HUES64 (cell line): ENCODE data around the gene ATP6V0A1.

ENCODE experiments used
- H3K27ac ChIP-seq: 2 replicates; pipeline ENCODE4 v1.7.0; 2013; ENCODE audit warnings: low read depth, low read length, inconsistent platforms
- H3K27me3 ChIP-seq: 2 replicates; pipeline ENCODE4 v1.6.1; 2013; ENCODE audit warnings: mild to moderate bottlenecking, low read length; ENCODE audit not compliant: insufficient read depth
- H3K36me3 ChIP-seq: 2 replicates; pipeline ENCODE4 v1.6.1; 2013; ENCODE audit warnings: mild to moderate bottlenecking, low read length; ENCODE audit not compliant: insufficient read depth
- H3K4me1 ChIP-seq: 2 replicates; pipeline ENCODE4 v1.6.1; 2013; ENCODE audit warnings: mild to moderate bottlenecking, low read length, moderate library complexity; ENCODE audit not compliant: insufficient read depth
- H3K4me3 ChIP-seq: 2 replicates; pipeline ENCODE4 v1.5.1; 2013; ENCODE audit warnings: mild to moderate bottlenecking, low read length, moderate library complexity
- H3K9ac ChIP-seq: 2 replicates; pipeline ENCODE4 v1.6.1; 2013; ENCODE audit warnings: mild to moderate bottlenecking, low read depth, low read length
- H3K9me3 ChIP-seq: 2 replicates; pipeline ENCODE4 v1.6.1; 2013; ENCODE audit warnings: low read depth, low read length; ENCODE audit not compliant: insufficient read depth
- WGBS: fragments of 150-250, 120-280 bp; methylation state at CpG from one replicate; pipeline ENCODE4 v1.1.7; 2013; ENCODE audit warnings: missing lambda C conversion rate; 5-methylcytosine and 5-hydroxymethylcytosine counted together

The ATP6V0A1 gene

GRCh38 chr17:42421507-42422338 is 37.0 kb upstream of the ATP6V0A1 start:
- Histone ChIP-seq H3K9ac (peak overlapping the region; percentile 70), H3K27me3 (peaks cover 23% of the 10 kb centered on the region), H3K4me1 (peaks cover 19% of the 10 kb centered on the region), H3K4me3 (peak overlapping the region; percentile 79), H3K27ac (no peak overlapping the region), H3K36me3 (no peaks in the 10 kb centered on the region), H3K9me3 (no peaks in the 10 kb centered on the region)
- under 1% methylated on average over 59 of the region's 59 CpGs for WGBS

- peak overlapping the region; percentile 74 for H3K9ac ChIP-seq
- H3K27ac ChIP-seq = peak overlapping the region; percentile 38; the same call in 1 of the 2 replicates
- H3K36me3 ChIP-seq = no peaks in the 10 kb centered on the region
These were observed 36.2 kb upstream of the ATP6V0A1 start for GRCh38 chr17:42422412-42422957.

GRCh38 chr17:42422958-42423712 is 35.5 kb upstream of the ATP6V0A1 start, which contains the start of gene CAVIN1:
TSS of gene CAVIN1 (minus strand) at chr17:42423256. CDS start at chr17:42423097, 159 bp downstream.
- Histone ChIP-seq H3K36me3 (no peaks in the 10 kb centered on the region), H3K27me3 (peaks cover 23% of the 10 kb centered on the region), H3K4me3 (peak within 1 kb of the TSS; percentile 79), H3K4me1 (peaks cover 19% of the 10 kb centered on the region), H3K9me3 (no peaks in the 10 kb centered on the region), H3K27ac (peak within 1 kb of the TSS; percentile 59; the same call in 1 of the 2 replicates), H3K9ac (peak within 1 kb of the TSS; percentile 74)
- 1% methylated on average over 57 of the region's 58 CpGs for WGBS

More at GRCh38 chr17:42422412-42422957, 36.2 kb upstream of the ATP6V0A1 start:
- Histone ChIP-seq H3K4me1 (peaks cover 19% of the 10 kb centered on the region), H3K4me3 (peak overlapping the region; percentile 79), H3K27me3 (peaks cover 23% of the 10 kb centered on the region), H3K9me3 (no peaks in the 10 kb centered on the region)
- under 1% methylated on average over 42 of the region's 44 CpGs for WGBS

GRCh38 chr17:42423766-42424165 is 34.9 kb upstream of the ATP6V0A1 start:
- Histone ChIP-seq H3K4me3 (peak overlapping the region; percentile 79), H3K9ac (no peak overlapping the region), H3K36me3 (no peaks in the 10 kb centered on the region), H3K4me1 (peaks cover 22% of the 10 kb centered on the region), H3K27ac (peak overlapping the region; percentile 59; the same call in 1 of the 2 replicates), H3K9me3 (no peaks in the 10 kb centered on the region), H3K27me3 (peaks cover 23% of the 10 kb centered on the region)
- 78% methylated on average over 7 of the region's 11 CpGs for WGBS

- H3K27me3 ChIP-seq = peaks cover 23% of the 10 kb centered on the region
- 83% methylated on average over 4 of the region's 4 CpGs for WGBS
- peaks cover 18% of the 10 kb centered on the region for H3K4me1 ChIP-seq
- no peak overlapping the region for H3K4me3 ChIP-seq
- no peaks in the 10 kb centered on the region for H3K36me3 ChIP-seq
- no peaks in the 10 kb centered on the region for H3K9me3 ChIP-seq
- no peak overlapping the region for H3K9ac ChIP-seq
- H3K27ac ChIP-seq = no peak overlapping the region
These were observed 33.6 kb upstream of the ATP6V0A1 start for GRCh38 chr17:42424991-42425610.

- Histone ChIP-seq H3K4me3 (no peak overlapping the region), H3K27ac (peak overlapping the region; percentile 42; the same call in 1 of the 2 replicates), H3K9me3 (no peaks in the 10 kb centered on the region), H3K9ac (no peak overlapping the region), H3K27me3 (no peaks in the 10 kb centered on the region), H3K36me3 (no peaks in the 10 kb centered on the region), H3K4me1 (peaks cover 17% of the 10 kb centered on the region)
- WGBS = 74% methylated on average over 4 of the region's 4 CpGs
These were observed 30.3 kb upstream of the ATP6V0A1 start for GRCh38 chr17:42428141-42428944.

GRCh38 chr17:42429726-42430447 is 28.8 kb upstream of the ATP6V0A1 start:
- no peak overlapping the region for H3K4me3 ChIP-seq
- H3K9ac ChIP-seq = no peak overlapping the region
- H3K9me3 ChIP-seq = no peaks in the 10 kb centered on the region
- no peak overlapping the region for H3K27ac ChIP-seq
- peaks cover 14% of the 10 kb centered on the region for H3K4me1 ChIP-seq
- no peaks in the 10 kb centered on the region for H3K27me3 ChIP-seq
- 95% methylated on average over 3 of the region's 3 CpGs for WGBS
- no peaks in the 10 kb centered on the region for H3K36me3 ChIP-seq

- Histone ChIP-seq H3K27ac (peak overlapping the region; percentile 78; the same call in 1 of the 2 replicates), H3K36me3 (no peaks in the 10 kb centered on the region), H3K27me3 (no peaks in the 10 kb centered on the region), H3K4me1 (peaks cover 13% of the 10 kb centered on the region), H3K9ac (no peak overlapping the region), H3K9me3 (no peaks in the 10 kb centered on the region), H3K4me3 (no peak overlapping the region)
- WGBS = 52% methylated on average over 2 of the region's 3 CpGs
These were observed 26.9 kb upstream of the ATP6V0A1 start for GRCh38 chr17:42431758-42432161.

- WGBS = 93% methylated on average over 6 of the region's 6 CpGs
- no peaks in the 10 kb centered on the region for H3K9me3 ChIP-seq
- peaks cover 7% of the 10 kb centered on the region; the same call in 1 of the 2 replicates for H3K4me1 ChIP-seq
- H3K27me3 ChIP-seq = no peaks in the 10 kb centered on the region
- no peaks in the 10 kb centered on the region for H3K36me3 ChIP-seq
- no peak overlapping the region for H3K9ac ChIP-seq
- no peak overlapping the region for H3K27ac ChIP-seq
- no peak overlapping the region for H3K4me3 ChIP-seq
These were observed 22.3 kb upstream of the ATP6V0A1 start for GRCh38 chr17:42436391-42436790.
